M059J (cell line): ENCODE results near the gene ACAA2. TPM values are rescaled to one million over a fixed set of nuclear protein-coding genes. Genes with fewer than 3 reads are reported as not detected.

ENCODE experiments used
- DNase-seq: peaks from one replicate; pipeline ENCODE4 v3.0.0-alpha.2; 2012; ENCODE audit warnings: low read depth
- total RNA-seq: library from RNA; depleted of rRNA; stranded (reverse); fragments of >200 nt; shearing (Covaris generic); gene quantifications from 2 replicates; pipeline ENCODE4 v1.2.3, GENCODE V29; 2014

The ACAA2 gene
- total RNA-seq, 1 experiment from 2014 or later = 59.3 TPM

GRCh38 chr18:49766646-49767045 lies 46.7 kb downstream of the ACAA2 start:
- no peak for DNase-seq

DNA sequence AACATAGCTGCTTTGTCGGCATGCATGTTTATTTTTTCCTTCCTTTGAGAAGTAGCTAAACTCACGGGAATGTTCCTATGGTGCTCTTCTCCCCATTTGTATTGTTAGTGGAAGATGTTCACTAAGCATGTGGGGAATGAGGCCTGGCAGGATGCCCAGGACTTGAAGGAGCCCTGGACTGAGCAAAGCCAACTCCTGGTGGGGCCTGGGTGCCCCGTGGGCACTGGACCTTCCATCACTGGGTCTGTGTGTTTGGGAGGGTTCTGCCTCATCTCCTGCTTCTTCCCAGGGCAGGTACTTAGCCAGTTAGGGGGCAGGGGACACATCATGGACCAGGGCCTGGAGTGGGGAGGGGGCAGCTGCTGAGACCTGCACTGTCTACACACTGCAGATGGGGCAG lies 49.3 kb downstream of the ACAA2 start:
- peak; percentile 47 for DNase-seq

DNA sequence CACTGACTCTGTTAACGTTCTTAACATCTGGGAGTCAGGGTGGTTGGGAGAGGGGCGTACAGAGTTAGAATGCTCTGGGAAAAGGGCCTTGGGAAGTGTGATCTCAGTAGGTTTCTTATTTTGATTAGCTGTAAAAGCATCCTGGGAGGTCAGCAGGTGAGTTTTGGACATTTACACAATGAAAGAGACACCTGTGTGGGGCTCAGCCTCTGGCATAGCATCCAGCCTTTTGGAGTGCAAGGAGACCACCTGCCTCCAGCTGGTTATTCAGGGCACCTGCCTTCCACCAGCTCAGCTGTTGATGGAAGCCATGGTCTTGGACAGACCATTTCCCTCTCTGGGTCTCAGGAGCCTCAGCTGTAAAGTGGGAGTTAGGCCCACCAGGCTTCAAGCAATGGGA lies 49.7 kb downstream of the ACAA2 start:
- no peak for DNase-seq

GRCh38 chr18:49762191-49763077 lies 50.9 kb downstream of the ACAA2 start:
- no peak for DNase-seq

- DNase-seq = no peak
These were observed 51.6 kb downstream of the ACAA2 start for GRCh38 chr18:49761771-49762170.

DNA sequence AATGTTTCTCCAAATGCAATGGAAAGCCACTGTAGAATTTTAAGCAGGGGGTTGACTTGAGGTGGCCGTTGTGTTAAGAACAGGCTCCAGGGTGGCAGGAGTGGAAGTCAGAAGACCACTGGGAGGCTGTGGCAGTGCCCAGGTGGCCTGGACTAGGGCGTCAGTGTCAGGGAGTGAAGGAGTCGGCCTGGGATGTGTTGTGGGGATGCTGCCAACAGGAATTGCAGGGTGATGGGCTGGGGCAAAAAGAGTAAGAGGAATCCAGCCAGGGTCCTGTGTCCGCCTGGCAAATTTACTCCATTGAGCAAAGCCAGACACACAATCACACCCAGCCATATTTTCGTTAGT lies 55.1 kb downstream of the ACAA2 start:
- no peak for DNase-seq

DNA sequence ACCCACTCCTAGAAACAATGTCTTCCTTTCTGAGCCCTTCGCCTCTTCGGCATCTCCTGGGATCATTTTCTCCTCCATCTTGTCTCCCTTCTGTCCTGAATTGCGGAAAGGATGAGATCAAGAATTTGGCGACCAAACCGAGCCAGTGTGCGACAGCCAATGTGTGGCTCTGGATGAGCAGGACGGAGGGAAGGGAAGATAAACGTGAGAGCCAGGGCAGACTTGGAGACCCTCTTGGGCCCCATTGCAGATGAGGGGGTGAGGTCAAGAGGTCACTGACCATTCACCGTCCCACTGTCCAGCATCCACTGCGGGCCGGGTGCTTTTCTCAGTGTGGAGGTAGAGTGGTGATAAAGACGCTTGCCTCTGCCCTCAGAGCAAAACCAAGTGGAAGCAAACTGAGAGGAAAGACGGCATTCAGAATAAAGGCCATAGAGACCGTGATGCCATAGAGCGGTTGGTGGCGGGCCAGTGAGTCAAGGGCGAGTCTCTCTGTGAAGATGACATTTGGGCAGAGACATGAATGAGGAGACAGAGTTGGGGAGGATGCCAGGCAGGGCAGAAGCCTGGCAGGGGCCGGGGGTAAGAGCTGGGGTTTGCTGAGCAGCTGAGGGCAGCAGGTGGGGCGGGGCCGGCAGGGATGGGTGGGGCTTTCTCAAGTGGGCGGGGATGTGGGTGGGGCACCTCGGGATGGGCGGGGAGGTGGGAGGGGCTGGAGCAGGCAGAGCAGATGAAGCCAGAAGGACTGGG lies 55.6 kb downstream of the ACAA2 start:
- no peak for DNase-seq

GRCh38 chr18:49756671-49757362 lies 56.5 kb downstream of the ACAA2 start:
- no peak for DNase-seq

- DNase-seq = no peak
These were observed 57.2 kb downstream of the ACAA2 start for GRCh38 chr18:49756135-49756534.

DNA sequence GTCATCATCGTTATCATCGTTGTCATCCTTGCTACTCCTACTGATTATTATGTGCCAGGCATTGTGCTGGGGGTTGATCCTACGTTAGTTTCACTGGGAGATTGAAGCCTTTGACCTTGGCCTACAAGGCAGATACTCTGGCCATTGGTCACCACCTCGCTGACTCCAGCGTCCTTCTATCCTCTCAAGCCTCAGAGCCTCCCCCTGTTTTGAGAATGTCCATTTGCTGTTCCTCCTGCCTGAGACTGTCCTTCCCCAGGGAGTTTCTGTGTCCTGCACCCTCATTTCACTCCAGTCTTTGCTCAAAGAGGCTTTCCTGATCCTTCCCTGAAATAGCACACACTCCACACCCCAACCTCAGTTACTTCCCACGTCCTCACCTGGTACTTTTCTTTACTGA lies 57.8 kb downstream of the ACAA2 start:
- DNase-seq = no peak

- peak; percentile 24 for DNase-seq
These were observed 58.5 kb downstream of the ACAA2 start for GRCh38 chr18:49754866-49755265.

- no peak for DNase-seq
These were observed 59.7 kb downstream of the ACAA2 start for GRCh38 chr18:49753643-49754042.

- DNase-seq = no peak
These were observed 61.3 kb downstream of the ACAA2 start for GRCh38 chr18:49752095-49752457.

DNA sequence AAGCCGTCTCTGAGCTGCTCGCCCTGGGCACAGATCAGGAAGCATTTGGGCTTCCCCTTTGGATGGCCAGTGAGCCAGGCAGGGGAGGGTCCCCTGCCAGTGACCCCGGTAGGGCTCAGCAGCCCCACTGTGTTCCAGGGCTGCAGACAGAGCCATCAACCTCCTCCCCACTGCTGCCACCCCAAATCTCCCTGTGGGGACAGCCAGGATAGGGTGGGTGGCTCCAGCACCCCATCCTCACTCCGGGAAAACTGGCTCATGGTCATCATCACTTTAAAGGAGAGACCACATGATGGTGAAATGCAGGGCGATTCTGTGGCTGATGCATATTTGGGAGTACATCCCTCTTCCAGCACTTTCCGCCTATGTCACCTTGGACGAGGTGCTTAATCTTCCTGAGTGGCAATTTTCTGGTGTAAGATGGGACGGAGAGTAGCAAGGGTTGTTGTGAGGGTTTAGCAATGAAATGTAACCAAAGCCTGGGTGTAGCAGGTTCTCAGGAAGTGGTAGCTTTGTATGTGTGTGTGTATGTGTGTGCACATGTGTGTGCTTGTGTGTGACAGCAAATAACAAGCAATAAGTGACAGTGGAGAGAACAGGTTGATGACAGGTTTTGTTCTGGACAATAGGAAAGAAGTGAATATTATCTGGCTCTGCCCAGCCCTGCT lies 61.8 kb downstream of the ACAA2 start:
- DNase-seq = no peak

DNA sequence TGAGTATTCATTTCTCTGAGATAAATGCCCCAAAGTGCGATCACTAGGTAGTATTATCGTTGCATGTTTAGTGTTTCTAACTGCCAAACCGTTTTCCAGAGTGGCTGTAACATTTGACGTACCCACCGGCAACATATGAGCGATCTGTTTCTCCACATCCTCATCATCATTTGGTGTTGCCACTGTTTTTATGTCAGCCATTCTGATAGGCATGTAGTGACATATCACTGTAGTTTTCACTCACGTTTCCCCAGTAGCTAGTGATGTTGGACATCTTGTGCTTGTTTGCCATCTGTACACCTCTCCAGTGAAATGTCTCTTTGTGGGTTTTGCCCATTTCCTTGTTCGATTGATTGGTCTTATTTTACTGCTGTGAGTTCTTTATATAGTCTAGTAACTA lies 63.8 kb downstream of the ACAA2 start:
- no peak for DNase-seq

DNA sequence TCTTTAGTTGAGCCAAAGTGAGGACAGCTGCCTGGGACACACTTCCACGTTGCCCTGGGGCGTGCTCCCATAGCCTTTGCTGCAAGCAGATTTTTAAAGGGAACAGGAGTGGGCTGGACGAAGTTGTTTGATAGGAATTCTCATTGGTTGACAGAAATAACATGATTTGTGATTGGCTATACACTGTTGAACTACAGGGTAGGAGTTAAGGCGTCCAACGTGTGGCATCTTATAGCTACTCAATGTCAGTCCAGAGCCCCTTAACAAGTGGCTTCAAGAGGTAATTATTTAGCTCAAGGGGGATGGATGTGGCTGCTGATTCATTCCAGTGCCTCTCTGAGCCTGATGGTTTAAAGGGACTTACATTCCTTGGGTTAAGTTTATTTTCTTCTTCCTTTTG lies 65.5 kb downstream of the ACAA2 start:
- DNase-seq = peak; percentile 61

DNA sequence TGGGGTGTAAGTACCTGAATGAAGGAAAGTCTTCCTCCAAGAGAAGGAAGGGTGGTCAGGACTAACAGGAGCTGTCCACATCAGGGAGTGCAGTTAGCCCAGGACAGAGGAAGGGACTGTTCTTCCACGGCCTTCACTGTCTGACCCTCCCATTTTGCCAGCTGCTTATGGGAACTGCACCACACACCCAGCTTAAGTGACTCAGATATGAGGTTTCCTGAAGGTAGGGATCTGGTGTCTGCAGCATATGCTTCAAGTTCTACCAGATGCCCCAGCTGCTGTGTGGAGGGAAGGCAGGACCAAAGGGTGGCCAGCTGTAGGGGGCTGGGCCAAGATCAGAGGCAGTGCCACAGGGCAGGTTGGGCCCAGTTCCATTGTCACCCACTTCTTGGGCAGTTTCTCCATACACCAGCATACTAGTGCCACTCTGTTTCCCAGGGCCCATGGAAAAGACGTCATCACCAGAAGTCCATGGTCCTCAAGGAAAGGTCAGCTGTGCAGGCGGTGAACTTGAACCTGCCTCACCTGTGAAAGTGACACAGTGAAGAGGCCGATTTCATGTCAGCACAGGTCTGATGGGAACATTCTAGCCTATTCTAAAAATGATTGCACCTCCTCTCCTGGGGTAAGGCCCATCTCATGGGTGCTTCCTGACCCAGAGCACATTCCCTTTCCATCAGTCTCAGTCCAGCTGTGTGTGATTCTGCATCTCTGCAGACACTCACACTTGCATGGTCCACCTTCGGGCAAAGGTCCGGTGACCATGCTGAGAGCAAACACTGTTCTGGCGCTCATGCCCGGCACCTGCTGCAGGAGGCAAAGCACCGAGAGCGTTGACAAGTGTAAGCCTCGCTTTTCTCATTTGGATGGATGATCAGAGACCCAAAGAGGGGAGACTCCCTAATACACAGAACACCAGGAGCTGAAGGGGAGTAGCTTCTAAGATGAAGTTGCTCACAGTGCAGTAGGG lies 68.0 kb downstream of the ACAA2 start:
- DNase-seq = no peak

DNA sequence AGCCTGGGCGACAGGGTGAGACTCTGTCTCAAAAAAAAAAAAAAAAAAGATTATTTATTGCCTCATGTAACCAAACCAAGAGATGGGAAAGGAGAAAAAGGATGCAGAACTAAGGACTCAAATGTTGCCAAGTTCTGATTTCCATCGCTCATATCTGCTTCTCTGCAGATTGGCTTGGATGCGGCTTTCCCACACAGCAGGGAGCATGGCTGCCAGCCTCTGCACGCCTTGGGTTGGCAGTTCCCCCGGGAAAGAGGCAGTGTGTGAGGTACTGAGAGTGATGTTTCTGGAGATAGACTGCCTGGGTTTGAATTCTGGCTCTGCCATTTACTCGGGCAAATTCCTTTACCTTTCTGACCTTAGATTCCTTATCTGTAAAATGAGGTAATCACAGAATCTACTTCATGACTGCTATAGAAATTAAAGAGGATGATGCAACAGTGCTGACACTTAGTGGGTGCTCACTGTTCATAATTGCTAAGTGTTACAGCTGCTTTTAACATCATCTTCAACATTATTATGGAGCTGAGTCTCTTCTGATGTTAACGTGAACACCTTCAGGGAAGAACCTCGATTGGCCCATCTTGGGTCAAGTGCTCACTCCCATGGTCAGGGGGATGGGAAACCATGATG lies 68.8 kb downstream of the ACAA2 start:
- DNase-seq = no peak

DNA sequence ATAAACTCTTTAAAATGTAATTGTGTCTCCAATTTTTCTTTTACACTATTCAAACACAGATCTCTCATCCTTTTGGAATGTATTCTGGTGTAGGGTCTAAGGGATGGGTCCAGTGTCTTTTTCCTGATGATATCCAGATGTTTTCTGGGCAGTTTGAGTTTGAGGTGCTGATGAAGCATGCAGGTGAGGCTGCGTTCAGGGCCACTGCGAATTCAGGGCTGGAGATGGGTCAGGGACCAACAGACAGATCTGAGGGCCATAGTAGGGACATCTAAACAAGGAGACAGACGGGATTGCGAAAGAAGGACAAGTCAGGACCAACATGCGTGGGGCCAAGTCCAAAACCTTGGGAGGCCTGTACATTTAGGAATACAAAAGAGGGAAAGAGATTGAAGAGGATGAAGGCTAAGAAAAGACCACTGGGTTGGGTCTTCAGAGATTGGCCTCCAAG lies 70.2 kb downstream of the ACAA2 start:
- DNase-seq = no peak
